HG03280 (cell line): ENCODE results near the gene PPP1CA.
"Not testable (repeated sequence)": the region's sequence is repeated elsewhere in the genome, so short reads cannot be mapped to it uniquely, and the experiment has no call there.

ENCODE experiments used
- ATAC-seq: cut with Tn5 transposase; IDR thresholded peaks from one replicate; pipeline ENCODE4 v1.9.1; 2021; ENCODE audit warnings: mild to moderate bottlenecking, moderate library complexity; ENCODE audit not compliant: unreplicated experiment

Gene PPP1CA

DNA sequence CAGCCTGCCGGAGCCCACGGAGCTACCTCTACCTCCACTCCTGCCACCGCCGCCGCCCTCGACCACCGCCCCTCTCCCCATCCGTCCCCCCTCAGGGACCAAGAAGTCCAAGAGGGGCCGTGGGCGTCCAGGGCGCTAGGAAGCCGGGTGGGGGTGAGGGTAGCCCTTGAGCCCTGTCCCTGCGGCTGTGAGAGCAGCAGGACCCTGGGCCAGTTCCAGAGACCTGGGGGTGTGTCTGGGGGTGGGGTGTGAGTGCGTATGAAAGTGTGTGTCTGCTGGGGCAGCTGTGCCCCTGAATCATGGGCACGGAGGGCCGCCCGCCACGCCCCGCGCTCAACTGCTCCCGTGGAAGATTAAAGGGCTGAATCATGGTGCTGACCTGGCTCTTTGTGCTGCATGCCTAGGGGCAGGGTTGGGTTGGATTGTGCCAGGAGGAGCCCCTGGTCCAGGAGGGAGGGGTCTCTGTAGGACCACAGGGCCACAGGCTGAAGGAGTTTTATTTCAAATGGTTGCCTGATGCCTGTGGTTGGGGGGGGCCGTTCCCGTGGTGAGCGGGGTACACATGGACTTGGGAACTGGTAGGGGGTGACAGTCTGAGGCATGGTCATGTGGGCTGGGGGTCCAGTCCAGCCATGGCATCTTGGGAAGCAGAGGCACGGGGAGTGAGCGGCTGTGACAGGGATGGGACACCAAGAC is 33.5 kb upstream of the PPP1CA start:
- no peak for ATAC-seq

DNA sequence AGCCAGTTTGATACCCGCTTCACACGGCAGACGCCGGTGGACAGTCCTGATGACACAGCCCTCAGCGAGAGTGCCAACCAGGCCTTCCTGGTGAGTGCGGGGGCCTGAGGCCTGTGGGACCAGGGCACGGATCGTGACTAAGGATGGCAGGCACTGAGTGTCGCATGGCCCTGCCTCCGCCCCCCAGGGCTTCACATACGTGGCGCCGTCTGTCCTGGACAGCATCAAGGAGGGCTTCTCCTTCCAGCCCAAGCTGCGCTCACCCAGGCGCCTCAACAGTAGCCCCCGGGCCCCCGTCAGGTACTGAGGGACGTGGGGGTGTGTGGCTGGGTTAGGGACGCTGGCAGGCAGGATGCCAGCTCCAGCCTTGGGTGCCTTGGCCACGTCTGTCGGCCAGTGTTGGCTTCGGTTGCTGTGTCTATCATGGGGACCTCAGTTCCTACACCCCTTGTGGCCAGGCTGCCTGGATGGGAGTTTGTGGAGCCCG is 32.8 kb upstream of the PPP1CA start:
- no peak for ATAC-seq

DNA sequence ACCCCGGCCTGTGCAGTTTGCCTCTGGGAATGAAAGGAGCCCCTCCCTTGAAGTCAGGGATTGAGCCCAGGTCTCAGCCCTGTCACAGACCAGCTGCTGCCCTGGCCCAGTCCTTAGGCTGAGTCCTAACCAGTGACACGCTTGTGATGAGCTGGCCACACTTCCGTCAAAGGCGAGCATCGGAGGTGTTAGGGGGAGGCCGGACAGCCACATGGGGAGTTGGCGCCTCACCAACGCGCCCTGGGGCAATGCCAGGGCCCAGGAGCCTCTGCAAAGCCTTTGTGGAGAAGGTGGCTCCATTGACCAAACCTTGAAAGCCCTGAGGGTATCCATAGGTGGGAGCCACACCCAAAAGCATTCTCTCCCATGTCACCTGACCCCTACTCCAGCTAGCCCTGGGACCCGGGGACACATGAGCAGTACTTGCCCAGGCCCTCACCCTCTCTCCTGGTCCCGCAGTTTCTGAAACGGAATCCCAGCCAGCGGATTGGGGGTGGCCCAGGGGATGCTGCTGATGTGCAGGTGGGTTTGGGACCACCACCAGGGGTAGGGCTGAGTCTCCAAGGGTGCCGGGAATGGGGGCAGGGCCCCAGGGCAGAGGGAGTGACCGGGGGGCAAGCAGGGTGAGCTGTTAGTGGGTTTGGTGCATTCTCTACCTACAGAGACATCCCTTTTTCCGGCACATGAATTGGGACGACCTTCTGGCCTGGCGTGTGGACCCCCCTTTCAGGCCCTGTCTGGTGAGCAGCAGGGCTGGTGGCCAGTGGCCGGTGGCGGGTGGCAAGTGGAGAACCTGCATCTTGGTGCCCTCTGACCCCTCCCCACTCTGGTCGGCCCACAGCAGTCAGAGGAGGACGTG is 32.1 kb upstream of the PPP1CA start:
- no peak for ATAC-seq

DNA sequence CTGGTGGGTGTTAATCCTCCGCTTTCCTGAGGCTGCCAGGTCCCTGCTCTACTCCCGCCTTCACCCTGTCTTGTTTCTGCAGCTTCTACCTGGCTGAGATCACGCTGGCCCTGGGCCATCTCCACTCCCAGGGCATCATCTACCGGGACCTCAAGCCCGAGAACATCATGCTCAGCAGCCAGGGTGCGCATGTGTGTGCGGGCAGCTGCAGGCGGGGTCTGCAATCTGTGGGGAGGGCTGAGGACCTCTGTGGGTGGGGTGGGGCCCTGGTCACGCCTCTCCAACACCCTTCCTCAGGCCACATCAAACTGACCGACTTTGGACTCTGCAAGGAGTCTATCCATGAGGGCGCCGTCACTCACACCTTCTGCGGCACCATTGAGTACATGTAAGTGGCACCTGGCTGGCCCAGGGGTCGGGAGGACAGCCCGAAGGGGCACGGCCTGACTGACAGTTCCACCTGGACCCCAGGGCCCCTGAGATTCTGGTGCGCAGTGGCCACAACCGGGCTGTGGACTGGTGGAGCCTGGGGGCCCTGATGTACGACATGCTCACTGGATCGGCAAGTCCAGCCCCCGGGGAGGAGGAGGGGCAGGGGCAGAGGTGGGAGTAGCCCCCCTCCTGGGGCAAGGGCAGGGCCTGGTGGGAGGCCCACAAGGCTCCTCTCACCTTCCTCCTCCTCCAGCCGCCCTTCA is 31.1 kb upstream of the PPP1CA start:
- ATAC-seq: no peak

DNA sequence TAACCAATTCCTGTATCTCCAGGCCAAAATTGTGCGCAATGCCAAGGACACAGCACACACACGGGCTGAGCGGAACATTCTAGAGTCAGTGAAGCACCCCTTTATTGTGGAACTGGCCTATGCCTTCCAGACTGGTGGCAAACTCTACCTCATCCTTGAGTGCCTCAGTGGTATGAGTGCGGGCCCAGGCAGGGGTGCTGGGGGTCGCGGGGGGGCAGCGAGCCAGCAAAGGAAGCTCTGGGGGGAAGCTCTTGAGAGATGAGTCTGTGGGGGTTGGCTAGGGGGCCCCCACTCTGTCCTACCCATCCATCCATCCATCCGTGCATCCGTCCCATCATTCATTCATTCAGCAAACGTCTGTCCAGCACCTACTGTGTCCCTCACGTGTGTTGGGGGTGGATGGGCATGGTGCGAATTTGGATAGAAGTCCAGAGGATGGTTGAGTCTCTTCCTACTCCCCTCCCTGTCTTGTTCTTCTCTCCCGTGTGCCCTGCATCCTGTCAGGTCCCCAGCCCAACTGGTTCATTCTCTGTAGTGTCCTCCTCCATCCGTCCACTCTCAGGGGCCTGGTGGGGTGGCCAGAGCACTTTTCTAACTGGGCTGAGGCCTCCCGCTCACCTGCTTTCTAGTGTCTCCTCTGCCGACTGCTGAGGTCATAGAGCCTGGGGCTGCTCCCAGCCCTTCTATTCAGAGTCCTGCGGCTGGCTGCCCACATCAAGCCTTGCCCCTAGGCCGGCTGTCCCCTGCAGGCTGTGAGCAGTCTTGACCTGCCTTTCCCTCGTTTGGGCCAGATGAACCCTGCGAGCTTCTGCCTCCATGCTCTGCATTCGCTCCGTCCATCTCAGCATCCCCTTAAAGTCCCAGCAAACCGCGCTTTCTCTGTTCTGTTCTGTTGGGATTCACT is 29.9 kb upstream of the PPP1CA start:
- no peak for ATAC-seq

DNA sequence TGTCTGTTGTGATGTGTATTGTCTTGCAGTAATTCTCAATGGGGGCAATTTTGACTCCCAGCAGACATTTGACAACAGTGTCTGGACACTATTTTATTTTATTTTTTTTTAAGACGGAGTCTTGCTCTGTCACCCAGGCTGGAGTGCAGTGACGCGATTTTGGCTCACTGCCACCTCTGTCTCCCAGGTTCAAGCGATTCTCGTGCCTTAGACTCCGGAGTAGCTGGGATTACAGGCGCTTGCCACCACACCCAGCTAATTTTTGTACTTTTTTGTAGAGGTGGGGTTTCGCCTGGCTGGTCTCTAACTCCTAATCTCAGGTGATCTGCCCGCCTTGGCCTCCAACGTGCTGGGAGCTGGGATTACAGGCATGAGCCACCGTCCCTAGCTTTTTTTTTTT is 28.1 kb upstream of the PPP1CA start:
- ATAC-seq: no peak

DNA sequence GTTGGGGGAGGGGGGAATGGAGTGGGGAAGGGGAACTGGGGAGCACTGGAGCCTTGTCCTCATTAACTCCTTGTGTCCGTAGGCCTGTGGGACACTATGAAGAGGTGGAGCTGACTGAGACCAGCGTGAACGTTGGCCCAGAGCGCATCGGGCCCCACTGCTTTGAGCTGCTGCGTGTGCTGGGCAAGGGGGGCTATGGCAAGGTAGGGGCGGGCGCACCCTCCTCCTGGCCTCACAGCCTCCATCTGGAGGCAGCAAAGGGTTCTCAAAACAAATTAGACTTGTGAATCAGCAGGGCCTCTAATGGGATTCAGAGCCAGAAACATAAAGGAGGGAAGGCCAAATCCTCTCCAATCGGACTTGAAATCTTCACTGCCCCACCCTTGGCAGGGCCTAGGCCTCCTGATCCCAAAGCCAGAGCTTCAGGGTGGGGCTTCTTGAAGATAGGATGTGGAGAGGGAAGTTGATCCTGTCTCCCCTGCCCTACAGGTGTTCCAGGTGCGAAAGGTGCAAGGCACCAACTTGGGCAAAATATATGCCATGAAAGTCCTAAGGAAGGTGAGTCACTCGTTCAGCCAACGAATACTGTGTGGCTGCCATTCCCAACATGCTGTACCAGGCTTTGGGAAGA is 27.5 kb upstream of the PPP1CA start:
- ATAC-seq: no peak

DNA sequence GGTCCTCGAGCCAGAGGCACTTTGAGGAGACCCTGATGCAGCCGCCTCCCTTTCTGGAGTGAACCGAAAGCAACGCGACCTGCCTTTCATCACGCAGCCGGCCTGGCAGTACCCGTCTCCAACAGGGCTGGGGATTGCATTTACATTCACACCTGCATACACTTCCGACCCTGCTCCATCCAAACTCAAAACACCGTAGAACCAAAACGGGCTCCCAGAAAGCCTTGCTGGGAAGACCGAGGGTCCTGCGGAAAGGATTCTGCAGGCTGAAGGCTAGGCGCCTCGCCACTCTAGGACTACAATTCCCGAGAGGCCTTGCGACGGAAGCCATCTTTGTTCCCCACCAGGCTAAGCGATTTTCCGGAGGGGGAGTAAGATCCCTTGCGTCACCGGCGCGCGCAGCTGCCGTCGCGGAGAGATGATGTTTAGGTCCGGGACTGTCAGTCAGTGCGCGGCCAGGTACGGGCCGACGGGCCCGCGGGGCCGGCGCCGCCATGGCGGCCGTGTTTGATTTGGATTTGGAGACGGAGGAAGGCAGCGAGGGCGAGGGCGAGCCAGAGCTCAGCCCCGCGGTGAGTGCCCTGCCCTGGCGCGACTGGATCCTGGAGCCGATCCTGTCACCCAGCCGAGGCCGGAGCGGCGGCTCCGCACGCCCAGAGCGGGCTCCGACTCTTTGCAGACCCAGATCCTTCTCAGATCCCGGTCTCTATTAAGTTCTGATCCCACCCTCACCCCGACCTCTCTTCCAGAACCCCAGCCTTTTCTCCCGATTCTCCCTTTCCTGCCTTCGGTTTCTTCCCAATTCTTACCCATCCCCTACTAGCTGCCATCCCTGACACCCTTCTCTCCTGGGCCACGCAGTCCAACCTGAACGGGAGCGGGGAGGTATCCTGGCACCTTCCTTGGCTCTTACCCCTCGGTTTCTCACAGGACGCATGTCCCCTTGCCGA is 26.7 kb upstream of the PPP1CA start, which contains the start of gene RPS6KB2:
Gene RPS6KB2 (plus strand): TSS at position 443 of the 950 bp plus-strand sequence. CDS start 52 bp downstream, at position 495.
- peak; percentile 88 for ATAC-seq

DNA sequence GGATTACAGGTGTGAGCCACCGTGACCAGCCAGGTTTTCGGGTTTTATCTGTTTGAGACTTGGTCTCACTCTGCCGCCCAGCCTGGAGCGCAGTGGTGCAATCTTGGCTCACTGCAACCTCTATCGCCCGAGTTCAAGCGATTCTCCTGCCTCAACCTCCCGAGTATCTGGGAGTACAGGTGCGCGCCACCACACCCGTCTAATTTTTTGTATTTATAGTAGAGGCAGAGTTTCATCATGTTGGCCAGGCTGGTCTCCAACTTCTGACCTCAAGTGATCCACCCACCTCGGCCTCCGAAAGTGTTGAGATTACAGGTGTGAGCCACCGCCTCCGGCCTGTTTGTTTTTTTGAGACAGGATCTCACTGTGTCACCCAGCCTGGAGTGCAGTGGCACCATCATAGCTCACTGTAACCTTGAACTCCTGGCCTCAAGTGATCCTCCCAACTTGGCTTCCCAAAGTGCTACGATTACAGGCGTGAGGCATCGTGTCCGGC is 25.8 kb upstream of the PPP1CA start:
- not testable (repeated sequence) for ATAC-seq

DNA sequence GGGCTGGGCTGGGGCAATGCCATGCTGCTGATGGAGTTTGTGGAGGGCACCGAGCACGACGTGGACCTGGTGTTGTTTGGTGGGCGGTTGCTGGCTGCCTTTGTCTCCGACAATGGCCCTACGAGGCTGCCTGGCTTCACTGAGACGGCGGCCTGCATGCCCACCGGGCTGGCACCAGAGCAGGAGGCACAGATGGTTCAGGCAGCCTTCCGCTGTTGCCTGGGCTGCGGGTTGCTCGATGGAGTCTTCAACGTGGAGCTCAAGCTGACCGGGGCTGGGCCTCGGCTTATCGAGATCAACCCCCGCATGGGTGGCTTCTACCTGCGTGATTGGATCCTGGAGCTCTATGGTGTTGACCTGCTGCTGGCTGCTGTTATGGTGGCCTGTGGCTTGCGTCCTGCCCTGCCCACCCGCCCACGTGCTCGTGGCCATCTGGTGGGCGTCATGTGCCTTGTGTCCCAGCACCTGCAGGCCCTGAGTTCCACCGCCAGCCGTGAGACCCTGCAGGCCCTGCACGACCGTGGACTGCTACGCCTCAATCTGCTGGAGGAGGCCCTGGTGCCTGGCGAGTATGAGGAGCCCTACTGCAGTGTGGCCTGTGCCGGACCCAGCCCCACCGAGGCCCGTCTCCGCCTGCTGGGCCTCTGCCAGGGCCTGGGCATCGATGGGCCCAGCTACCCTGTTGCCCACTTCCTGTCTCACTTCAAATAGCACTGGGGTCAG is 22.4 kb upstream of the PPP1CA start:
- ATAC-seq: no peak

DNA sequence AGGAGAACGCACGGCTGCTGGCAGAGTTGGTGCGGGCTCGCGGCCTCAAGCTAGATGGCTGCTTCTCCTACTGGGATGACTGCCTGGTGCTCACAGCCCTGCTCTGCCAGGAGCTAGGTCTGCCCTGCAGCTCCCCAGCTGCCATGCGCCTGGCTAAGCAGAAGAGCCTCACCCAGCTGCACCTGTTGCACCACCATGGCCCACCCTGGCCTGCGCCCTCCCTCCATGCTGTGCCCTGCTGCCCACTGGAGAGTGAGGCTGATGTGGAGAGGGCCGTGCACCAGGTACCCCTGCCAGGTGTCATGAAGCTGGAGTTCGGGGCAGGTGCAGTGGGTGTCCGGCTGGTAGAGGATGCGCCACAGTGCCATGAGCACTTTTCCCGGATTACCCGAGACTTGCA is 21.8 kb upstream of the PPP1CA start:
- ATAC-seq: no peak

DNA sequence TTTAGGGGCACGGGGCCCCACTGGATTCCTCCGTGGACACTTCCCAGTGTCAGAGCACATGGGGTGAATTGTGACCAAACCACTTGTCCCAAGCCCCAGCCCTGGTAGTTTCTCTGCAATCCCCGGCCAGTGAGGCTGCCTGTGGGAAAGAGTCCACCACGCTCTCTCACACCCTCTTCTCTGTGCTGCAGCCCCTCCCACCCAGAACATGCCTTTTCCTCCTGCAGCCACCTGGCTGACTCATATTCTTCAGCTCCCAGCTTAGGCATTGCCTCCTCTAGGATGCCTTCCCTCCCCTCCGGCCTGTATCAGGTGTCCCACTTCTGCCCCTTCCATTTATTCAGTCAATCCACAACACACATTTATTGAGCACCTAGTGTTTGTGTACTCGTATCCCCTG is 21.2 kb upstream of the PPP1CA start:
- ATAC-seq: no peak

DNA sequence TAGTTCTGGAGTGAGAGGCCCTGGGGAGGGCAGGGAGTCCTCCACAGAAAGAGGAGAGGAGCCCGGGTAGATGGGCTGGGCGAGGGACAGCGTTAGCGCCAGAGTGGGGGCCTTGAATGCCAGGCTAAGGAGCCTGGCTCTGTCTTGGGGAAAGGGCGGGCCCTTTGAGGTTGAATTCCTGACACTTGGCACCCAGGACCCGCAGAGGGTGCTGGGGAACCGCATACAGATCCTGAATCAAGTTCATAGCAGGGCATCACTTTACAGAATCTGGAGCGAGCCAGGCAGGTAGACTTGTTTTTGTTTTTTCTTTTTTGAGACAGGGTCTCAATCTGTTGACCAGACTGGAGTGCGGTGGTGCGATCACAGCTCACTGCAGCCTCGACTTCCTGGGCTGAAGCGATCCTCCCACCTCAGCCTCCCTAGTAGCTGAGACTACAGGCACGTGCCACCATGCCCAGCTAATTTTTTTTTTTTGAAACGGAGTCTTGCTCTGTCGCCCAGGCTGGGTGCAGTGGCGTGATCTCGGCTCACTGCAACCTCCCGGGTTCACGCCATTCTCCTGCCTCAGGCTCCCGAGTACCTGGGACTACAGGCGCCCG is 19.9 kb upstream of the PPP1CA start:
- ATAC-seq: no peak

DNA sequence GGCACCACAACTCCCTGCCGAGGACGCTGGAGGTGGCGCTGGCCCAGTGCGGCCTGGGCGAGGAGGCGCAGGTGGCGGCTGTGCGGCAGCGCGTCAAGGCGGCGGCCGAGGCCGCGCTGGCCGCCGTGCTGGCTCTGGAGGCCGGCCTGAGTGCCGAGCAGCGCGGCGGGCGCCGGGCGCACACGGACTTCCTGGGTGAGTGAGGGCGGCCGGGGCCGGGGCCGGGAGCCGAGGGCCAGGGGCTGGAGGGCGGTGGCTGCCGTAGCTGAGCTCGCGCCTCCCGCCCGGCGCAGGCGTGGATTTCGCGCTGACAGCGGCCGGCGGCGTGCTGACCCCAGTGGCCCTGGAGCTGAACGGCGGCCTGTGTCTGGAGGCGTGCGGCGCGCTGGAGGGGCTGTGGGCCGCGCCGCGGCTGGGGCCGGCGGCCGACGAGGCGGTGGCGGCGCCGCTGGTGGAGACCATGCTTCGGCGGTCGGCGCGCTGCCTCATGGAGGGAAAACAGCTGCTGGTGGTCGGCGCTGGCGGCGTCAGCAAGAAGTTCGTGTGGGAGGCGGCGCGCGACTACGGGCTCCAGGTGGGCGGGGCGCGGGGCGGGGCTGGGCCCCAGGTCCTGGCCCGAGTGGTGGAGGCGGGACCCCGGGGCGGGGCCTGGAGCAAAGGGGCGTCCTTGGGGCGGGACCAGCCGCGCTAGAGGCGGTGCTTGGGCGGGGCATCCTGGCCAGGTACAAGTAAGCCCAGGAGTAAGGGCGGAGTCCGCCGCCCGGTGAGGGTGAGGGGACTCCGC is 19.2 kb upstream of the PPP1CA start:
- peak; percentile 93 for ATAC-seq

DNA sequence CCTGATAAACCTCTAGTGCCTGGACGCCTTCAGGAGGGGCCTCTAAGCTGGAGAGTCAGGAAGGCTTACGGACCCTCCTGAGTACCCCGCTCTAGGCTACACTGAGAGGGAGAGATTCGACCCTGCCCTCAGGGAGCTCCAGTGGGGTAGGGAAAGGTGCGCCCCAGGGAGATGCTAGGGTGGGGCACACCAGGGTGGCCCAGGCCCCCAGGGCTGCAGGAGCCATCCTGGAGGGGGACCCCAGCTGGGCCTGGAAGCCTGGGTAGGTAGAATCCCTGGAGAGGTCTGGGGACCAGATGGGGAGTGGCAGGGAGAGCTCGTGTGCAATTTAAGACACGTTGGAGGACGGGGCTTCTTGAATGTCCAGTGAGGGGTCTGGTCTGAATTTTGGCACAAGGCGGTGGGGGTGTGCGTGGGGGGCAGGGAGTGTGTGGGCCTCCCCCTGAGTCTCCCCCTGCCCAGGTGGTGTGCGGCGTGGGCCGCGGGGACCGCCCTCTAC is 18.5 kb upstream of the PPP1CA start:
- ATAC-seq: no peak

DNA sequence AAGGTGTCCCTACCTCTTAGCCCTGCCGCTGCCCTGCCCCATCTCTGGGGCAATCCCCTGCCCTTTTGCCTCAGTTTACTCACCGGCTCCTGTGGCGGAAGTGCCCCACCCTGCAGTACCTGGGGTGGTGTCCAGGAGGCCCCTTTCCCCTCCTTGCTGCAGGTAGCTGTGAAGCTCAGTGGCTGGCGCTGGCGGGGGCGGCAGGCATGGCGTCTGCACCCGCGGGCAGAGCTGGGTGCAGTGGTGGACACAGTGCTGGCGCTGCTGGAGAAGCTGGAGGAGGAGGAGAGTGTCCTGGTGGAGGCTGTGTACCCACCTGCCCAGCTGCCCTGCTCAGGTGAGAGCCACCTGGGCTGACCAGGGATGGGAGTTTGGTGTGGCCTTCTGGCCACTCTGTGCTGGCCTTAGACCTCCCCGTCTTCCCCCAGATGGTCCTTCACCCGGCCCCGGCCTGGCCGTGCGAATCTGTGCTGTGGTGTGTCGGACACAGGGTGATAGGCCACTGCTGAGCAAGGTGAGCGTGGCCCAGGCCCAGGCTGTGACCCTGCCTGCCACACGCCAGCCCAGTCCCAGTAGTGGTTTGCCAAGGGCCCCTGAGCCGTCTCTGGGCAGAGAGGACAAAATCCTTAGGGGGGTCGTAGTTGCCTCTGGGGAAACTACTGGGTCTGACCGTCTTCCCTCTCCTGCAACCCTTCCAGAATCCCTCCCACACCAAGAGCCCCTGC is 17.8 kb upstream of the PPP1CA start:
- no peak for ATAC-seq
